ENCODE data around the gene DYNLT1.
A peak's percentile ranks its signal among the peaks of the same experiment; 100 is the strongest.

Gene DYNLT1

GRCh38 chr6:158646023-158646910, 1.7 kb upstream of the DYNLT1 start:
- no peak for TF ChIP-seq CTCF (IDR thresholded peaks at IDR 0.05; ENCODE audit: low read length, missing control alignments)
- no peak overlapping the region for H3K4me3 ChIP-seq (replicated peaks; ENCODE audit: low read depth, low read length)
- no peak for DNase-seq (ENCODE audit: low read depth)

GRCh38 chr6:158645064-158646022, 800 bp upstream of the DYNLT1 start:
- H3K4me3 ChIP-seq (replicated peaks; ENCODE audit: low read depth, low read length): peak overlapping the region; percentile 85
- TF ChIP-seq CTCF (IDR thresholded peaks at IDR 0.05; ENCODE audit: low read length, missing control alignments): no peak
- DNase-seq (ENCODE audit: low read depth): no peak

GRCh38 chr6:158643836-158644230, 710 bp downstream of the DYNLT1 start:
- TF ChIP-seq CTCF (IDR thresholded peaks at IDR 0.05; ENCODE audit: low read length, missing control alignments): no peak
- peak overlapping the region; percentile 85 for H3K4me3 ChIP-seq (replicated peaks; ENCODE audit: low read depth, low read length)
- no peak for DNase-seq (ENCODE audit: low read depth)

GRCh38 chr6:158642097-158642601, 2.4 kb downstream of the DYNLT1 start:
- H3K4me3 ChIP-seq (replicated peaks; ENCODE audit: low read depth, low read length): peak overlapping the region; percentile 85
- no peak for TF ChIP-seq CTCF (IDR thresholded peaks at IDR 0.05; ENCODE audit: low read length, missing control alignments)
- DNase-seq (ENCODE audit: low read depth): peak; percentile 78

GRCh38 chr6:158640519-158640918, 4.0 kb downstream of the DYNLT1 start:
- no peak overlapping the region for H3K4me3 ChIP-seq (replicated peaks; ENCODE audit: low read depth, low read length)
- no peak for DNase-seq (ENCODE audit: low read depth)
- no peak for TF ChIP-seq CTCF (IDR thresholded peaks at IDR 0.05; ENCODE audit: low read length, missing control alignments)

- no peak for DNase-seq (ENCODE audit: low read depth)
- H3K4me3 ChIP-seq (replicated peaks; ENCODE audit: low read depth, low read length): no peak overlapping the region
- TF ChIP-seq CTCF (IDR thresholded peaks at IDR 0.05; ENCODE audit: low read length, missing control alignments): no peak
Observed at GRCh38 chr6:158639056-158639455, 5.5 kb downstream of the DYNLT1 start.

Measured in fibroblast of pulmonary artery (primary cell).